ENCODE measurements around the gene ADAM23. TPM values are rescaled to one million over a fixed set of nuclear protein-coding genes. Genes with fewer than 3 reads are reported as not detected.

Gene ADAM23
- polyA plus RNA-seq, 1 of the 3 experiments (the other 2 are of a cell fraction) = 3.7 TPM

DNA sequence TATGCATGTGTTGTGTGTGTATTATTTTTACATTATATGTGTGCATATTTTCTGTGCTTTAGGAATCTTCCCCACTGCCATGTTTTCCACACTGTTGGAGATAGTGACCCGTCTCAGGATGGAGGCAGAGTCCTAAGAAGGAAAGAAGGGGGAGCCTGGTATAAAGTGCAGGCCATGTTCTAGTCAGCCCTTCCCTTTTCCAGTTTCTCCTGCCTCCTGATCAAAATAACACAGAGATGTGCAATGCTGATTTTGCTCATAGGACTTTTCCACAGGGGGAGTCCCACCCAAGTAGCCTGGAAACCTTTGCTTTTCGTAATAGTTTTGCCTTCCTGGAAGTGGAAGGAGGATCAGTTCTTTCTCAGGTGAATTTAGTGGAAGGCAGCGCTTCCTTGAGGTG, 126.1 kb downstream of the ADAM23 start:
- Histone ChIP-seq H3K27ac (ENCODE audit: low read depth in 2 of 2, low read length in 1 of 2) (no peak overlapping the region), H3K4me3 (ENCODE audit: low read depth in 2 of 2, low read length in 1 of 2) (no peak overlapping the region), H2AFZ (ENCODE audit: low read depth) (no peak overlapping the region), H3K27me3 (ENCODE audit: insufficient read depth) (no peaks in the 10 kb centered on the region), H3K79me2 (ENCODE audit: insufficient read depth) (no peaks in the 10 kb centered on the region), H3K9me2 (no peaks in the 10 kb centered on the region), H4K20me1 (ENCODE audit: insufficient read depth) (no peaks in the 10 kb centered on the region), H3K9ac (no peak overlapping the region), H3K9me3 (no peaks in the 10 kb centered on the region), H3F3A (replicated peaks; ENCODE audit: insufficient read depth) (no peaks in the 10 kb centered on the region), H3K4me1 (ENCODE audit: control insufficient read depth in 1 of 2, insufficient read depth in 2 of 2, low read depth in 1 of 2, low read length in 1 of 2) (no peaks in the 10 kb centered on the region), H3K36me3 (replicated peaks in 1 of 2; ENCODE audit: control insufficient read depth in 1 of 2, insufficient read depth in 2 of 2, low read length in 1 of 2) (peaks cover 0 to 6% of the 10 kb centered on the region in 2 experiments), H3K4me2 (no peak overlapping the region)
- TF ChIP-seq NFIC (IDR thresholded peaks at IDR 0.05; ENCODE audit: borderline replicate concordance) (no peak), NRF1 (IDR thresholded peaks at IDR 0.05; ENCODE audit: low read depth, low read length) (no peak), RAD21 (IDR thresholded peaks at IDR 0.05; ENCODE audit: low read length) (no peak), GABPA (IDR thresholded peaks at IDR 0.05; ENCODE audit: low read depth) (no peak), YY1 (IDR thresholded peaks at IDR 0.05; ENCODE audit: low read depth) (no peak), FOXJ3 (CRISPR knock-in tag; IDR thresholded peaks at IDR 0.05) (no peak), POLR2AphosphoS5 (IDR thresholded peaks at IDR 0.05; ENCODE audit: low read depth, low read length) (no peak), EP300 (IDR thresholded peaks at IDR 0.05; ENCODE audit: borderline replicate concordance in 1 of 2, low read depth in 1 of 2, low read length in 1 of 2) (no peak)
- TF ChIP-seq, protein P1, sequence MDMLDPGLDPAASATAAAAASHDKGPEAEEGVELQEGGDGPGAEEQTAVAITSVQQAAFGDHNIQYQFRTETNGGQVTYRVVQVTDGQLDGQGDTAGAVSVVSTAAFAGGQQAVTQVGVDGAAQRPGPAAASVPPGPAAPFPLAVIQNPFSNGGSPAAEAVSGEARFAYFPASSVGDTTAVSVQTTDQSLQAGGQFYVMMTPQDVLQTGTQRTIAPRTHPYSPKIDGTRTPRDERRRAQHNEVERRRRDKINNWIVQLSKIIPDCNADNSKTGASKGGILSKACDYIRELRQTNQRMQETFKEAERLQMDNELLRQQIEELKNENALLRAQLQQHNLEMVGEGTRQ (IDR thresholded peaks at IDR 0.05; ENCODE audit: borderline replicate concordance, low read depth, low read length) = no peak
- TF ChIP-seq, protein P2, sequence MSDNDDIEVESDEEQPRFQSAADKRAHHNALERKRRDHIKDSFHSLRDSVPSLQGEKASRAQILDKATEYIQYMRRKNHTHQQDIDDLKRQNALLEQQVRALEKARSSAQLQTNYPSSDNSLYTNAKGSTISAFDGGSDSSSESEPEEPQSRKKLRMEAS (IDR thresholded peaks at IDR 0.05; ENCODE audit: low read depth) = no peak
- ChIA-PET CTCF (no interaction called here), POLR2A (no interaction called here)
- 71% methylated on average over 3 of the region's 3 CpGs for WGBS (ENCODE audit: low lambda C conversion rate)
- DNase-seq = no peak

DNA sequence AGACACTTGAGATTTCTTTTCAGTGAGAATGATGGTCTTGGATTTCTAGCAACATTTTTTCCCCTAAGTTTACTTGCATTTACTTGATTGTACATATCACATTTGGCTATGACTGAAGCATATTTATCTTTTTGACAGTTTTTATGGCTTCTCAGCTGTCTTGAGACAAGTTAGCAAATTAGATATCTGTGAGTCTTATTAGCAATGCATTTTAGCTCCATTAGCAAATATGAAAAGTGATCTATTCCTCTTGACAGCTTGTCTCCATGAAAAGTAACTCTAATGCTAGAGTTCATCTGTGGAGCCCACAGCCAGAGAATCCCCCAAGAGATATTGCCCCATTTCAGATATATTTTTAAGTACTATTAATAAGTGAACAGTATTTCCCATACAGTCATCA, 126.9 kb downstream of the ADAM23 start:
- no peak for DNase-seq
- no peak overlapping the region for H3K4me3 ChIP-seq (ENCODE audit: low read depth in 2 of 2, low read length in 1 of 2)
- no peaks in the 10 kb centered on the region for H3K9me3 ChIP-seq
- H3K79me2 ChIP-seq (ENCODE audit: insufficient read depth) = no peaks in the 10 kb centered on the region
- no peaks in the 10 kb centered on the region for H4K20me1 ChIP-seq (ENCODE audit: insufficient read depth)
- no peaks in the 10 kb centered on the region for H3F3A ChIP-seq (replicated peaks; ENCODE audit: insufficient read depth)
- H3K4me2 ChIP-seq = no peak overlapping the region
- H3K27ac ChIP-seq (ENCODE audit: low read depth in 2 of 2, low read length in 1 of 2) = no peak overlapping the region
- no peaks in the 10 kb centered on the region for H3K9me2 ChIP-seq
- H3K4me1 ChIP-seq (ENCODE audit: control insufficient read depth in 1 of 2, insufficient read depth in 2 of 2, low read depth in 1 of 2, low read length in 1 of 2) = no peaks in the 10 kb centered on the region
- no peak overlapping the region for H3K9ac ChIP-seq
- CTCF ChIA-PET = interaction anchor here (1.2 to 1.3 kb wide), 2 partner anchors 11 to 13 kb away, joined by 3 to 6 read pairs; no protein-coding TSS in a partner anchor
- H3K36me3 ChIP-seq (replicated peaks in 1 of 2; ENCODE audit: control insufficient read depth in 1 of 2, insufficient read depth in 2 of 2, low read length in 1 of 2) = peaks cover 0 to 6% of the 10 kb centered on the region in 2 experiments
- POLR2A ChIA-PET = no interaction called here
- no peak overlapping the region for H2AFZ ChIP-seq (ENCODE audit: low read depth)
- no peaks in the 10 kb centered on the region for H3K27me3 ChIP-seq (ENCODE audit: insufficient read depth)
- TF ChIP-seq RCOR1 (IDR thresholded peaks at IDR 0.05; ENCODE audit: low read length) (no peak), YY1 (IDR thresholded peaks at IDR 0.05; ENCODE audit: low read depth) (no peak), FOXJ3 (CRISPR knock-in tag; IDR thresholded peaks at IDR 0.05) (no peak)

DNA sequence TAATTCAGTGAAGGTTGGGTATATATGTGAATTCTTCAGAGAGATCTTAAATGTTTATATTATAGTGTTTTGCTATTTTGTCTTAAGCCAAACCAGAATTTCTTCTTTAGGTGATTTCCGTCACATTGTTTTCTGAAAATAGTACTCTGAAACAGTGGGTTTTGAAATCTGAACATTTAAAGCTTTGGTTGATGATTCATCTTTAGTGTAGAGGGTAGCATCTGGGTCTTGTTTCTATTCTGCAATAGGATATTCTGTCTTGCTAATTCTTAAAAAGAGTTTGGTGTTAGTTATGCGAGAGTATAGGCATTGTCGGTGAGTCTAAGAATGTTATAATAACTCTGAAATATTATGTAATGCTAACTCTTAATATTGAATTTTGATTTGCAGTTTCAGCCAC, 129.4 kb downstream of the ADAM23 start:
- ChIA-PET POLR2A (no interaction called here), CTCF (interaction anchor here (1.0 to 1.3 kb wide), 2 partner anchors 16 kb away, joined by 3 read pairs; no protein-coding TSS in a partner anchor)
- no peak overlapping the region for H2AFZ ChIP-seq (ENCODE audit: low read depth)
- H3K4me1 ChIP-seq (ENCODE audit: control insufficient read depth in 1 of 2, insufficient read depth in 2 of 2, low read depth in 1 of 2, low read length in 1 of 2) = no peaks in the 10 kb centered on the region
- H3K36me3 ChIP-seq (replicated peaks in 1 of 2; ENCODE audit: control insufficient read depth in 1 of 2, insufficient read depth in 2 of 2, low read length in 1 of 2) = peaks cover 0 to 6% of the 10 kb centered on the region in 2 experiments
- no peaks in the 10 kb centered on the region for H3K9me2 ChIP-seq
- H3F3A ChIP-seq (replicated peaks; ENCODE audit: insufficient read depth) = no peaks in the 10 kb centered on the region
- no peak overlapping the region for H3K4me2 ChIP-seq
- no peaks in the 10 kb centered on the region for H3K27me3 ChIP-seq (ENCODE audit: insufficient read depth)
- no peaks in the 10 kb centered on the region for H3K9me3 ChIP-seq
- H3K27ac ChIP-seq (ENCODE audit: low read depth in 2 of 2, low read length in 1 of 2) = no peak overlapping the region
- no peaks in the 10 kb centered on the region for H3K79me2 ChIP-seq (ENCODE audit: insufficient read depth)
- DNase-seq = no peak
- TF ChIP-seq GATA2 (CRISPR knock-in tag; IDR thresholded peaks at IDR 0.05) (no peak), EP300 (IDR thresholded peaks at IDR 0.05; ENCODE audit: borderline replicate concordance in 1 of 2, low read depth in 1 of 2, low read length in 1 of 2) (no peak), RFX5 (IDR thresholded peaks at IDR 0.05; ENCODE audit: low read length) (no peak), NRF1 (IDR thresholded peaks at IDR 0.05; ENCODE audit: low read depth, low read length) (no peak), RXRA (IDR thresholded peaks at IDR 0.05; ENCODE audit: borderline replicate concordance, low read depth) (no peak), MXI1 (IDR thresholded peaks at IDR 0.05; ENCODE audit: low read depth, low read length) (no peak), SMC3 (IDR thresholded peaks at IDR 0.05; ENCODE audit: low read depth, low read length) (no peak)
- TF ChIP-seq, protein P3, sequence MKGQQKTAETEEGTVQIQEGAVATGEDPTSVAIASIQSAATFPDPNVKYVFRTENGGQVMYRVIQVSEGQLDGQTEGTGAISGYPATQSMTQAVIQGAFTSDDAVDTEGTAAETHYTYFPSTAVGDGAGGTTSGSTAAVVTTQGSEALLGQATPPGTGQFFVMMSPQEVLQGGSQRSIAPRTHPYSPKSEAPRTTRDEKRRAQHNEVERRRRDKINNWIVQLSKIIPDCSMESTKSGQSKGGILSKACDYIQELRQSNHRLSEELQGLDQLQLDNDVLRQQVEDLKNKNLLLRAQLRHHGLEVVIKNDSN (IDR thresholded peaks at IDR 0.05; ENCODE audit: borderline replicate concordance, low read depth) = no peak
- TF ChIP-seq, protein P1 (IDR thresholded peaks at IDR 0.05; ENCODE audit: borderline replicate concordance, low read depth, low read length) = no peak
- no peak overlapping the region for H3K4me3 ChIP-seq (ENCODE audit: low read depth in 2 of 2, low read length in 1 of 2)
- WGBS (ENCODE audit: low lambda C conversion rate) = 94% methylated on average over 3 of the region's 3 CpGs
- H3K9ac ChIP-seq = no peak overlapping the region
- H4K20me1 ChIP-seq (ENCODE audit: insufficient read depth) = no peaks in the 10 kb centered on the region

Measured in SK-N-SH (cell line).